Panc1 (cell line): ENCODE measurements around the gene ITGB6. TPM values are rescaled to one million over a fixed set of nuclear protein-coding genes. Genes with fewer than 3 reads are reported as not detected.

ENCODE experiments used
- ATAC-seq: fragments of 200-7000 bp; cut with Tn5 transposase; 2 replicates; pipeline ENCODE4 v1.9.1; 2020; ENCODE audit warnings: mild to moderate bottlenecking, moderate library complexity
- BruUV-seq: library from RNA; stranded (reverse); fragments of 400-500 nt; replicated peaks from 2 replicates; lab custom pipeline; 2021; lab: Mats Ljungman, UMichigan
- CTCF ChIA-PET: fragments of 300-600 bp; sonication (Branson Sonifier 250); formaldehyde crosslinking; loops from one replicate; lab custom pipeline; 2022; ENCODE audit warnings: antibody characterized with exemption; lab: Charles Lee
- POLR2A ChIA-PET: fragments of 300-600 bp; sonication (Branson Sonifier 250); formaldehyde crosslinking; loops from one replicate; lab custom pipeline; 2022; ENCODE audit warnings: antibody characterized with exemption; lab: Charles Lee
- DNase-seq: peaks from one replicate; pipeline ENCODE4 v3.0.0-alpha.2; 2010; ENCODE audit warnings: low read depth, low spot score
- H3K27ac ChIP-seq: 2 replicates; pipeline ENCODE4 v1.5.1; 2011; ENCODE audit warnings: mild to moderate bottlenecking, low read length, inconsistent platforms
- H3K27me3 ChIP-seq: fragments of 200-500 bp; sonication (Bioruptor generic); 2 replicates; pipeline ENCODE4 v1.6.0; 2014; ENCODE audit warnings: low read length, inconsistent platforms; ENCODE audit not compliant: control insufficient read depth, insufficient read depth
- H3K36me3 ChIP-seq: fragments of 200-500 bp; sonication (Bioruptor generic); 2 replicates; pipeline ENCODE4 v1.5.1; 2014; ENCODE audit warnings: inconsistent platforms, mild to moderate bottlenecking, low read length, moderate library complexity; ENCODE audit not compliant: control insufficient read depth, insufficient read depth
- H3K4me1 ChIP-seq: 2 replicates; pipeline ENCODE4 v1.5.1; 2011; ENCODE audit warnings: inconsistent platforms, mild to moderate bottlenecking, low read length, moderate library complexity; ENCODE audit not compliant: control insufficient read depth, insufficient read depth
- H3K4me3 ChIP-seq, 2 experiments: 2 replicates each; pipeline ENCODE4 v1.5.1; 2011 to 2012; ENCODE audit warnings: low read depth in 2 of 2, low read length in 2 of 2, mild to moderate bottlenecking in 2 of 2, inconsistent platforms in 1 of 2, moderate library complexity in 1 of 2
- H3K9me3 ChIP-seq: fragments of 200-500 bp; sonication (Bioruptor generic); 2 replicates; pipeline ENCODE4 v1.5.1; 2014; ENCODE audit warnings: low read depth, mild to moderate bottlenecking, inconsistent platforms, low read length, moderate library complexity; ENCODE audit not compliant: control insufficient read depth, insufficient read depth
- CTCF ChIP-seq: fragments of 450-650 bp; IDR thresholded peaks from 2 replicates; pipeline ENCODE4 v1.5.1; 2017; ENCODE audit warnings: mild to moderate bottlenecking
- POLR2AphosphoS5 ChIP-seq: IDR thresholded peaks from 2 replicates; pipeline ENCODE4 v1.6.1; 2012; ENCODE audit warnings: mild to moderate bottlenecking, low read depth, low read length, moderate library complexity
- REST ChIP-seq, 2 experiments: IDR thresholded peaks; 2 replicates each; pipeline ENCODE4 v1.6.1; 2011 to 2012; ENCODE audit warnings: low read depth in 2 of 2, control low read depth in 1 of 2, low read length in 1 of 2, mild to moderate bottlenecking in 1 of 2, moderate library complexity in 1 of 2; ENCODE audit not compliant: insufficient read depth in 1 of 2
- SIN3A ChIP-seq: IDR thresholded peaks from 2 replicates; pipeline ENCODE4 v1.6.1; 2012; ENCODE audit warnings: low read depth, mild to moderate bottlenecking, low read length, moderate library complexity, borderline replicate concordance; ENCODE audit not compliant: insufficient read depth
- TCF7L2 ChIP-seq: IDR thresholded peaks from 2 replicates; pipeline ENCODE4 v1.6.1; 2011; ENCODE audit warnings: mild to moderate bottlenecking, low read depth, low read length, inconsistent platforms
- in situ Hi-C: cut with HindIII; loops from 2 replicates; pipeline ENCODE4 v1.10.0; 2016; ENCODE audit warnings: low sequenced_read_pairs, low pct_unique_long_range_greater_than_20kb
- intact Hi-C: fragments of 100-400 bp; cut with micrococcal nuclease; formaldehyde crosslinking; loops from one replicate; pipeline ENCODE4 v1.10.0; 2022; ENCODE audit not compliant: unreplicated experiment
- total RNA-seq: library from RNA; stranded (reverse); gene quantifications from one replicate; pipeline ENCODE4 v1.2.1, GENCODE V29; 2021; ENCODE audit not compliant: unreplicated experiment

The ITGB6 gene
- total RNA-seq, 1 experiment from 2014 or later, result 0.08 TPM

- Histone ChIP-seq H3K36me3 (no peaks in the 10 kb centered on the region), H3K9me3 (no peaks in the 10 kb centered on the region), H3K27me3 (no peaks in the 10 kb centered on the region), H3K4me1 (no peaks in the 10 kb centered on the region), H3K4me3 (no peak overlapping the region), H3K27ac (no peak overlapping the region)
- CTCF ChIA-PET, result interaction anchor here (0.6 kb wide), 1 partner anchor 1149 kb away, joined by 4 read pairs; no protein-coding TSS in a partner anchor
- in situ Hi-C loops (no loop called here), intact Hi-C loops (loop anchor here (10.0 kb wide), 1 partner anchor 891 kb away; no protein-coding TSS in a partner anchor)
- TF ChIP-seq CTCF (no peak), SIN3A (no peak), POLR2AphosphoS5 (no peak), REST (IDR thresholded peaks at IDR 0.05; ENCODE audit: insufficient read depth in 1 of 2, low read depth in 2 of 2, low read length in 1 of 2) (no peak), TCF7L2 (no peak)
- no TSS peak for BruUV-seq
- ATAC-seq (no peak), DNase-seq (no peak)
- POLR2A ChIA-PET, result no interaction called here
Observed at GRCh38 chr2:160104115-160104514, 96.0 kb downstream of the ITGB6 start.

GRCh38 chr2:160097326-160097725 lies 102.7 kb downstream of the ITGB6 start:
- Histone ChIP-seq H3K27ac (no peak overlapping the region), H3K9me3 (no peaks in the 10 kb centered on the region), H3K27me3 (no peaks in the 10 kb centered on the region), H3K36me3 (no peaks in the 10 kb centered on the region), H3K4me3 (no peak overlapping the region), H3K4me1 (no peaks in the 10 kb centered on the region)
- ChIA-PET POLR2A (interaction anchor here (0.6 kb wide), 2 partner anchors 873 to 950 kb away, joined by 3 read pairs; no protein-coding TSS in a partner anchor), CTCF (no interaction called here)
- DNase-seq, result no peak
- in situ Hi-C loops, result no loop called here
- no peak for ATAC-seq
- TF ChIP-seq TCF7L2, result no peak
- TF ChIP-seq REST (IDR thresholded peaks at IDR 0.05; ENCODE audit: insufficient read depth in 1 of 2, low read depth in 2 of 2, low read length in 1 of 2), result no peak
- no peak for TF ChIP-seq SIN3A
- TF ChIP-seq CTCF, result no peak
- TF ChIP-seq POLR2AphosphoS5, result no peak
- no TSS peak for BruUV-seq
- intact Hi-C loops, result no loop called here
